ENCODE measurements around the gene NCCRP1.

Gene NCCRP1

DNA sequence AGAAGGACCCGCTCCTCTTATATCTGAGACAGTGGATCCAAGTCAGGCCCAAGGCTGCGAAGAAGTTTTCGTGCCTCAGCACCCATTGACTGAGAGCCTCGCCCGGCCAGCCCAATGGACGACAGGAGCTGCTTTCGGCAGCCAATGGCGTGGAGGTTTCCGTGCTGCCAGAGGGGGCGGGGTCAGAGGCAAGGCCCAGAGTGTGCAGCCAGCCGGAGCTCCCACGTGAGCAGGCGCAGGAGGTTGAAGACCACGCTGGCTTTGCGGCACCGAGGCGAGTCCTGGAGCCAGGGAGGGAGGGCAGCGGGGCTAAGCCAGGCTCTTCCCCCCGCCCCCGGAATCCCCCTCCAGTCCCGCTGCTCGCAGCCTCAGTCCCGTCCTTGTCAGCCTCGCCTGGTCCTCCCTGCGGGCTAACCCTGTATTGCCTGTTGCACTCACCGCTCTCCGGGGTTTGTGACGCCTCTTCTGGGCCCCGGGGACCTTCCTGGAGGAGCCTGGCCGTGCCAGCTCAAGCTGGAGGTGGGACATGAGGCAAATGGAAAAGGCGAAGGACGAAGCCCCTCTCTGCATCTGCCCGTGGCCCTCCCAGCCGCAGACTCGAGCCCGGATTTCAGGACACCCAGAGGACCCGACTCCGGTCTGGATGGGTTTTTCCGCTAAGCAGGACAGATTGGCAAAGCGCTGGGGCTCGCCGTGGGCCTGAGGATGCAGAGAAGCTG is 50.3 kb downstream of the NCCRP1 start:
- DNase-seq (ENCODE audit: low spot score) = peak; percentile 79

DNA sequence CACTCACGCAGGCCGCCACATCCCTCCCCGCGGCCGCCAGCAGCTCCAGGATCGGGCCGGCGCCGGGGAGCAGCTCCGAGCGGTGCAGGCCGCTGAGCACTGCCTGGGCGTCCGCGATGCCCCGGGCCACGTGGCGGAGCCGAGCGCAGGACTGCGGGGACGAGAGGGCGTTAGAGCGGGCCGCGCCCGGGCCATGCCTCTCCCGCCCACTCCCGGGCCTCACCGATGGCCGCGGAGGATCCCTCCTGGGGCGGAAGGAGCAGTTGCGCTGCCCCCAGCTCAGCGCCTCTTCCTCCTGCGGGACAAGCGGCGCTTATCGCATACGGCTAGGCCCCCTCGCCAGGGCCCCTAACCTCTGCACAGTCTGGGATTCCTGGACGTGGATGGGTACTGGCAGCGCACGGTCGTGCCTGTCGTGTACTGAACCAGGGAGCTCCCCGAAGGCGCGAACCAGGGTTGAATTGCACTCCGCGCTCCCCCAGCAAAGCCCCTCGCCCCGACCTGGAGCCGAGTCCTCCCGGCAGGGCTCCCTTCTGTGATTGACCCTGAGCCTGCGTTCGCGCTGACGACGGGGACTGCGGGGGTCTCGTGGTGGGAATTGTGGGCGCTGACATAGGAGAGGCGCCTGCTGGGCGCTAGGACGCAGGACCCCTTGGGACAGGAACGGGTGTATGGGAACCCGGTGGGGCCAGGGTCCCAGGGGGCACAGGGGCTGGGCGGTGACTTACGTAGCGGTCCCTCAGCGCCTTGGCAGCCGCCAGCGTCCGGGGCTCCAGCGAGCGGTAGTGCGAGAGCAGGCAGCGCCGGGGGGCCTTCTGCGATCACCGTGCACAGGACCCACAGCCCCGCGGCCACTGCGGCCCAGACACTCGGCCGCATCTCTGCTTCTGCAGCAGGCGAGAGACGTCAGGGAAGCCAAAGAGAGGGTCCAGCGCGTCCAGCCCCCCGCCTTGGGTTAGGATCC is 51.2 kb downstream of the NCCRP1 start:
- peak; percentile 66 for DNase-seq (ENCODE audit: low spot score)

DNA sequence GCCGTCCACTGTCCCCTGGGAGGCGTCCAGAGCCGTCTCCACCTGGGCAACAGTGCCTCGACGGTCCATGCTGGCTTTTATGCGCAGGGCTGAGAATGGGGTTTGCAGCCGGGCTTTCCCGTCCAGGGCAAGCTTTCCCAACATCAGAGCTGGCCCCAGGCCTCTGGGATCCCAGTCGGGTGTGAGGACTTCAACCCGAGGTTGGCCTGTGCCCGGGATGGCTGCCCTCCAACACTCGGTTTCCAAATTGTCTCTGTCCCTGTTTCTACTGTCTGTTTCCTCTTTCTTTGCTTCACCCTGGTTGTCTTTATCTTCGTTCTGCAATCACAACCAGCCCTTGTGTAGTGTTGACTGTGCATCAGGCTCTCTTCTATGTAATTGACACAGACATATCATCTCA is 52.0 kb downstream of the NCCRP1 start, which contains the start of gene IFNL4:
TSS of gene IFNL4 (minus strand) at position 51 of the 400 bp plus-strand sequence.
- DNase-seq (ENCODE audit: low spot score) = no peak

DNA sequence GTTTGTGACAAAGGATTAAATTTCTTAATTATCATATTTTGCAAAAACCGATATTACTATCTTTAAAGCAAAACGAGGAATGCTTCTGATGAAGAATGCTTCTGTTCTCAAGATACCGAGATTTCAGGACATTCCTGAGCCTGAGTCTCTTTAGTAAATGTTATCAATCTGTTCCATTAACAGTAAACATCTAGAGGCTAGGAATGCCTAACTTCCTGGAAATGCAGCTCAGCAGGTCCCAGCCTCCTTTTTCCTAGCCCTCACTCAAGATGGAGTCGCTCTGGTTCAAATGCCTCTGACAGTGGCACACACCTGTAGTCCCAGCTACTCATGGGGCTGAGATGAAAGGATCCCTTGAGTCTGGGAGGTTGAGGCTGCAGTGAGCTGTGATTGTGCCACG is 54.3 kb downstream of the NCCRP1 start:
- no peak for DNase-seq (ENCODE audit: low spot score)
